ENCODE data around the gene FAM47E. TPM values are rescaled to one million over a fixed set of nuclear protein-coding genes. Genes with fewer than 3 reads are reported as not detected.

The FAM47E gene
- total RNA-seq, 2 experiments from 2014 or later: 0.18 TPM; not detected in 1

DNA sequence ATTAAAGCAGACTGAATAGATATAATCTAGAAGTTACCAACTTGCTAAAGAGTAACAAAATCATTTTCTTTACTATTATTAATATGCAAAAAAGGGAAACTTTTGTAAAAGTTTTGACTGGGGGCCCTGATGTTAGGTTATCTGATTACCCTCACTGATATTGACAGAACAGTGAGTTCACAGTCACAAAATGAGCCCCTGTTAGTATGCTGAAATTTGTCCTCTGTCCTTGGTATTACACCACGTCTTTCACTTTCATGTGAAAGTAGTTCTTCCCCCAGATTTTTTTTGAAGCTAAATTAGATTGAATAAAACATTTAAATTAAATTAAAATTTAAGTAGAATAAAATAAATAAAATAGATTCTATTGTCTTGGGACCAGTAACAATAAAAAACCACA, 60.9 kb downstream of the FAM47E start:
- peaks cover 62% of the 10 kb centered on the region for H3K27me3 Mint-ChIP-seq
- no peaks in the 10 kb centered on the region for H3K4me1 Mint-ChIP-seq
- no peak overlapping the region for H3K4me3 Mint-ChIP-seq
- no peak overlapping the region for H3K27ac Mint-ChIP-seq
- DNase-seq: no peak
- ATAC-seq: no peak
- H3K9me3 Mint-ChIP-seq (ENCODE audit: low read depth): peaks cover 15% of the 10 kb centered on the region
- CTCF ChIA-PET: interaction anchor here (0.9 to 1.9 kb wide), 3 partner anchors 64 to 133 kb away, joined by 3 to 5 read pairs (median 3); no protein-coding TSS in a partner anchor
- H3K36me3 Mint-ChIP-seq: peaks cover 9% of the 10 kb centered on the region

DNA sequence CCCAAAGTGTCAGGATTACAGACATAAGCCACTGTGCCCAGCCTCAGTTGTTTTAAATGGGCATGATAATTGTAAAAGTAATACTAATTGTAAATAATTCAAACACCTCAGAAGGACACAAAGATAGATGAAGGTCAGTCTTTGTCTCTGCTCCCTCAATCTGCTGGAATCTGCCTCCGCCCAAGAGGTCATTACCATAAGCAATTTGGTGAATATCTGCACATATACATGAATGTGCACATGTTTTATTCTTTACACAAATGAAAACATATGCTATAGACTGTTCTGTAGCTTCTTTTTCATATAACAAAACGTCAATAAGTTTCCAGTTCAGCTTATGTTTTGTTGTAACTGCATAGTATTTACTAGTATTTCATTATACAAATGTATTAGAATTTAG, 62.0 kb downstream of the FAM47E start:
- DNase-seq: no peak
- peaks cover 9% of the 10 kb centered on the region for H3K36me3 Mint-ChIP-seq
- peaks cover 63% of the 10 kb centered on the region for H3K27me3 Mint-ChIP-seq
- CTCF ChIA-PET: interaction anchor here (1.3 to 1.9 kb wide), 2 partner anchors 64 to 65 kb away, joined by 3 to 5 read pairs; no protein-coding TSS in a partner anchor
- ATAC-seq: no peak
- H3K4me3 Mint-ChIP-seq: no peak overlapping the region
- no peak overlapping the region for H3K27ac Mint-ChIP-seq
- H3K9me3 Mint-ChIP-seq (ENCODE audit: low read depth): peaks cover 15% of the 10 kb centered on the region
- no peaks in the 10 kb centered on the region for H3K4me1 Mint-ChIP-seq

DNA sequence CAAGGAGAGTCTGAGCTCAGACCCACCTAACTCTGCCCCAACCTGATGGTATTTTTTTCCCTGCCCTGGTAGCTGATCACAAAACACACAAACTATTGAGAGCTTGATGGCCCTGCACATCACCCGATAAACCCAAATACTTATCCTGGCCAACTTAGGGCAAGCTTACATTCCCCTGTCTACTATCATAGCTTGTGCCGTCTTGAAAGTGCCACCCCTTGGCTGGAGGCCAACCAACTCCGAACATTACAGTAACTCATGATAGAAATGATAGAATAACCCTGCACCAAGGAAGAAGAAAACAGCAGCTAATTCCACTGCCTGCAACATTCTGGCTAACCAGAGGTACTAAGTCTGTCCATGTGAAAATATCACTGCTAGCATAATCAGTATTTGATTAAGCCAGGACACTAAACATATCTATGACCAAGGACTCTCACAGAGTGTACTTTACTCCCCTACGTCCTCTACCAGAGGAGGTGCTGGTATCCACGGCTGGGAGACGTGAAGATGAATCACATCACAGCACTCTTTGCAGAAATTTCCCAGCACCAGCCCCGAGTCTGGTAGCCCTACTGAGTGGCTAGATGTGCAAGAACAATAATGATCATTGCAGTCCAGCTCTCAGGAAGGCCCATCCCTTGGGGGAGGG, 63.9 kb downstream of the FAM47E start:
- CTCF ChIA-PET: no interaction called here
- DNase-seq (no peak), ATAC-seq (no peak)
- H3K9me3 Mint-ChIP-seq (ENCODE audit: low read depth): peaks cover 15% of the 10 kb centered on the region
- no peak overlapping the region for H3K4me3 Mint-ChIP-seq
- no peak overlapping the region for H3K27ac Mint-ChIP-seq
- no peaks in the 10 kb centered on the region for H3K4me1 Mint-ChIP-seq
- peaks cover 55% of the 10 kb centered on the region for H3K27me3 Mint-ChIP-seq
- H3K36me3 Mint-ChIP-seq: peaks cover 9% of the 10 kb centered on the region

DNA sequence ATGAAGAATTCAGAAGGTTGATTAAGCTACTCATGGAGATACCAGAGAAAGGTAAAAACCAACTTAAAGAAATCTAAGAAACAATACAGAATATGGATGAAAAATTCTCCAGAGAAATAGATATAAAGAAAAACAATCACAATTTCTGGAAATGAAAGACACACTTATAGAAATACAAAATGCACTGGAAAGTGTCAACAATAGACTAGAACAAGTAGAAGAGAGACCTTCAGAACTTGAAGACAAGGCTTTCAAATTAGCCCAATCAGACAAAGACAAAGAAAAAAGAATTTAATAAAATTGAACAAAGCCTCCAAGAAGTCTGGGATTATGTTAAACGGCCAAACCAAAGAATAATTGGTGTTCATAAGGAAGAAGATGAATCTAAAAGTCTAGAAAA, 64.6 kb downstream of the FAM47E start:
- ATAC-seq (no peak), DNase-seq (no peak)
- H3K27ac Mint-ChIP-seq: no peak overlapping the region
- H3K36me3 Mint-ChIP-seq: peaks cover 9% of the 10 kb centered on the region
- CTCF ChIA-PET: interaction anchor here (0.6 kb wide), 1 partner anchor 139 kb away, joined by 3 read pairs; no protein-coding TSS in a partner anchor
- H3K4me3 Mint-ChIP-seq: no peak overlapping the region
- no peaks in the 10 kb centered on the region for H3K4me1 Mint-ChIP-seq
- H3K27me3 Mint-ChIP-seq: peaks cover 54% of the 10 kb centered on the region
- H3K9me3 Mint-ChIP-seq (ENCODE audit: low read depth): peaks cover 15% of the 10 kb centered on the region

DNA sequence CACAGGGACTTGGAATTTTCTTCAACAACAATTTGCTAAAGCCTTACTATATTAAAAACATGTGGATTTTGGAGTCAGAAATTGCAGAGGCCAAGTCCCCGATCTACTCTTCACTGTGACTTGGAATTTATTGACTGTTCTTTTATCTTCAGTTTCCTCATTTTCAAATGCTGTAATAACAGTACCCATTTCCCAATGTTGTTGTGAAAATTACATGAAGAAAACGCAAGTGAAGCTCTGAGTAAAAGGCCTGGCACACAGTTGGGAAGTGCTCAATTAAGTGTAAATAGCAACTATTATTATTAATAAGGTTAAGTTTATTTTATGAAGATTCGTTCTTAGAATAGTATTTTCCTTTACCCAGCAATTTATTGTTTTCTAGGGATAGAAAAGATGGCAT, 70.7 kb downstream of the FAM47E start:
- CTCF ChIA-PET: no interaction called here
- Mint-ChIP-seq H3K27me3 (peaks cover 31% of the 10 kb centered on the region), H3K36me3 (peaks cover 9% of the 10 kb centered on the region), H3K4me1 (no peaks in the 10 kb centered on the region), H3K4me3 (no peak overlapping the region), H3K27ac (no peak overlapping the region), H3K9me3 (ENCODE audit: low read depth) (peaks cover 8% of the 10 kb centered on the region)
- DNase-seq (no peak), ATAC-seq (no peak)

DNA sequence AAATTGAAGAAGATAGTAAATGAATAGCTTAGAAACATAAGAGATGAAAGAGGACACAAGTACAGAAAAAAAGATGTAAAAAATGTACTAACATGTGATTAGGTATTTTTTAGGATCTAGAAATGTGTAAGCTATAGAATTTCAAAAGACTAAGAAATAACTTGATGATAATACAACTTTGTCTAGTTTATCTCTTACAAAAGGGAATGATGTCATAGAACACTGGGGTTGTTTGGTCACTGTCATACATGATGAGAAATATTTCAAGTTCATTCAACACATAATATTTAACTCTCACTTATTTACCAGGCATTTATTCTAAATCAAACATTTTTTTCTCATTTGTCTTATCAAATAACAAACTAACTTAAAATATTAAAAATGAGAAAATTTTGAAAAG, 73.6 kb downstream of the FAM47E start:
- ATAC-seq (no peak), DNase-seq (no peak)
- Mint-ChIP-seq H3K9me3 (ENCODE audit: low read depth) (peaks cover 11% of the 10 kb centered on the region), H3K36me3 (peaks cover 11% of the 10 kb centered on the region), H3K27me3 (peaks cover 25% of the 10 kb centered on the region), H3K27ac (no peak overlapping the region), H3K4me3 (no peak overlapping the region), H3K4me1 (no peaks in the 10 kb centered on the region)
- CTCF ChIA-PET: interaction anchor here (1.7 to 2.3 kb wide), 2 partner anchors 30 to 53 kb away, joined by 4 to 6 read pairs; no protein-coding TSS in a partner anchor

DNA sequence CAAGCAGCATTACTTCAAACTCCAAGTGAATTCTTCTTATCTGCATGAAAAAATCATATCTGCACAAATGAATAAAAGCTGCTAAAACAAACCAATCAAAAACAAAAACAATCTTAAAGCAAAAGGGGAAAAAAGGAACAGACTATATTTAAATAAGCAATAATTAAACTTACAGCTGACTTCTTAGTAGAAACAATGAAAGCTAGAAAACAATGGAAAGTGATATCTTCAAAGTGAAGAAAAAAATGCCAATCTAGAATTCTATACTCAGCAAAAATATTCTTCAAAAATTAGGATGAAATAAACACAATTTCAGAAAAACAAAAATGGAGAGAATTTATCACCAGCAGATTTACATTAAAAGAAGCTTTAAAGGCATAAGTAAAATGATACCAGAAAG, 75.0 kb downstream of the FAM47E start:
- Mint-ChIP-seq H3K27me3 (peaks cover 23% of the 10 kb centered on the region), H3K4me1 (no peaks in the 10 kb centered on the region), H3K27ac (no peak overlapping the region), H3K9me3 (ENCODE audit: low read depth) (peaks cover 11% of the 10 kb centered on the region), H3K36me3 (peaks cover 11% of the 10 kb centered on the region), H3K4me3 (no peak overlapping the region)
- ATAC-seq: no peak
- DNase-seq: no peak
- CTCF ChIA-PET: interaction anchor here (1.7 to 2.3 kb wide), 2 partner anchors 28 to 52 kb away, joined by 4 to 6 read pairs; no protein-coding TSS in a partner anchor

Other genes starting within 250 kb of the FAM47E start
- gene CXCL9, start 244.2 kb upstream of the FAM47E start, total RNA-seq: under 1 TPM in 1 of 2 experiments, not detected in 1; 0.07 TPM
- gene CXCL10, start 228.2 kb upstream of the FAM47E start, total RNA-seq: under 1 TPM; 0.75 to 0.82 TPM
- gene CXCL11, start 215.7 kb upstream of the FAM47E start, total RNA-seq: under 1 TPM; 0.40 to 0.53 TPM
- gene ART3, start 177.0 kb upstream of the FAM47E start, total RNA-seq: not detected
- 10 to 100 TPM; 46.8 to 57.5 TPM for gene NUP54, start 103.3 kb upstream of the FAM47E start, total RNA-seq
- gene SCARB2, start 37.9 kb upstream of the FAM47E start, total RNA-seq: 10 to 100 TPM in 1 of 2 experiments, 1 to 10 TPM in 1; 8.9 to 15.6 TPM
- 1 to 10 TPM in 1 of 2 experiments, under 1 TPM in 1; 0.52 to 1.2 TPM for gene STBD1, start 55.0 kb downstream of the FAM47E start, total RNA-seq
- gene CCDC158, start 169.4 kb downstream of the FAM47E start, total RNA-seq: not detected
- gene SHROOM3, start 183.5 kb downstream of the FAM47E start, total RNA-seq: under 1 TPM in 1 of 2 experiments, not detected in 1; 0.09 TPM

Data from activated CD8-positive, alpha-beta memory T cell treated with anti-CD3 and anti-CD28 coated beads, Interleukin-2, amount 10 ng/mL, durations not matched to agents 7 days and 5 days (primary cell).